Astrocyte of the spinal cord (primary cell): ENCODE results near the gene TIMM9.

Experiments used
- DNase-seq: peaks from one replicate; pipeline ENCODE4 v3.0.0; 2011; ENCODE audit warnings: low read depth, low spot score
- H3K4me3 ChIP-seq: 2 replicates; pipeline ENCODE4 v1.5.1; 2011; ENCODE audit warnings: low read depth, mild to moderate bottlenecking, low read length, moderate library complexity
- in situ Hi-C: cut with HindIII; loops from 2 replicates; pipeline ENCODE4 v1.10.0; 2017; ENCODE audit warnings: low sequenced_read_pairs
- TF ChIP-seq, protein P1 (sequence below): IDR thresholded peaks from 2 replicates; pipeline ENCODE4 v1.5.1; 2012; ENCODE audit warnings: low read depth, mild to moderate bottlenecking, low read length, inconsistent platforms

TIMM9 gene

DNA sequence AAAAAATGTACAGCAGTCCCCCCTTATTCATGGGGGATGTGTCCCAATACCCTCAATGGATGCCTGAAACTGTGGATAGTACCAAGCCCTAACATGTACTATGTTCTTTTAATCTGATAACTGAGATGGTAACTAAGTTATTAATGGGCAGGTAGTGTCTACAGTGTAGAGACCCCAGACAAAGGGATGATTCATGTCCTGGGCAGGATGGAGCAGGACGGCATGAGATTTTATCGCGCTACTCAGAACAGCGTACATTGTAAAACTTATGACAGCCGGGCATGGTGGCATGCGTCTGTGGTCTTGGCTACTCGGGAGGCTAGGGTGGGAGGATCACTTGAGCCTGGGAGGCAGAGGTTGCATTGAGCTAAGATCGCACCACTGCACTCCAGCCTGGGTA lies 37.3 kb upstream of the TIMM9 start:
- TF ChIP-seq, protein P1, sequence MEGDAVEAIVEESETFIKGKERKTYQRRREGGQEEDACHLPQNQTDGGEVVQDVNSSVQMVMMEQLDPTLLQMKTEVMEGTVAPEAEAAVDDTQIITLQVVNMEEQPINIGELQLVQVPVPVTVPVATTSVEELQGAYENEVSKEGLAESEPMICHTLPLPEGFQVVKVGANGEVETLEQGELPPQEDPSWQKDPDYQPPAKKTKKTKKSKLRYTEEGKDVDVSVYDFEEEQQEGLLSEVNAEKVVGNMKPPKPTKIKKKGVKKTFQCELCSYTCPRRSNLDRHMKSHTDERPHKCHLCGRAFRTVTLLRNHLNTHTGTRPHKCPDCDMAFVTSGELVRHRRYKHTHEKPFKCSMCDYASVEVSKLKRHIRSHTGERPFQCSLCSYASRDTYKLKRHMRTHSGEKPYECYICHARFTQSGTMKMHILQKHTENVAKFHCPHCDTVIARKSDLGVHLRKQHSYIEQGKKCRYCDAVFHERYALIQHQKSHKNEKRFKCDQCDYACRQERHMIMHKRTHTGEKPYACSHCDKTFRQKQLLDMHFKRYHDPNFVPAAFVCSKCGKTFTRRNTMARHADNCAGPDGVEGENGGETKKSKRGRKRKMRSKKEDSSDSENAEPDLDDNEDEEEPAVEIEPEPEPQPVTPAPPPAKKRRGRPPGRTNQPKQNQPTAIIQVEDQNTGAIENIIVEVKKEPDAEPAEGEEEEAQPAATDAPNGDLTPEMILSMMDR: no peak
- in situ Hi-C loops: no loop called here
- no peak for DNase-seq
- H3K4me3 ChIP-seq: no peak overlapping the region

DNA sequence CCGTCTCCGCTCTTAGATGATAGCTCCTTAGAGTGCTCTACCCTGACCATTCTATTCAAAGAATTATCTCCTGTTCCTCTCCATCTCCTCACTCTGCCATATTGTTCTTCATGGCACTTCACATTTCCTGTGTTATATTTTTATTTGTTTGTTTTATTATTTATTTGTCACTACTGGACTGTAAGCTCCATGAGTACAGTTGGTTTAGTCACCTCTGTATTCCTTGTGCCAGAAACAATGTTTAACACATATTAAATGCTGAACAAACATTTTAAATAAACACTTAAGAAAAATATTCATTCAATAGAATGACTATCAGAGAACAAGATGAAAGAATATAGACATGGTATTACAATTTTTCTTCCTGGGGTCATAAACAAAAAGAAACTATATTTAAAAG lies 35.8 kb upstream of the TIMM9 start:
- in situ Hi-C loops: no loop called here
- H3K4me3 ChIP-seq: no peak overlapping the region
- TF ChIP-seq, protein P1: no peak
- DNase-seq: no peak

DNA sequence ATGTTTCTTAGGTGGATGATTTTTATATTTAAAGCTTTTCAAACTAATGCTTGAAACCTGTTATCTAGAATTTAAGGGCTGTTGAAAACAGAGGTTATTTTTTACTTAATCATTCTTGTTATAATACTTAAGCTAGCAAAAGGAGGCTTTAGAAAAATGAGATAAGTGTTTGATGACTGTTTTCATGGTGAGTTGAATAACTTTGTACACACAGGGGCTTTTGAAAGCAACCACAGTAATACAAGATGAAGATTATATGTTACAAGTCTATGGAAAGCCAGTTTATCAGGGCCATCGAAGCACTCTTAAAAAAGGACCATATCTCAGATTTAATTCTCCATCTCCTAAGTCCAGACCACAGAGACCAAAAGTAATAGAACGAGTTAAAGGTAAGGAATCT lies 33.4 kb upstream of the TIMM9 start:
- TF ChIP-seq, protein P1: no peak
- in situ Hi-C loops: no loop called here
- no peak overlapping the region for H3K4me3 ChIP-seq
- DNase-seq: no peak

DNA sequence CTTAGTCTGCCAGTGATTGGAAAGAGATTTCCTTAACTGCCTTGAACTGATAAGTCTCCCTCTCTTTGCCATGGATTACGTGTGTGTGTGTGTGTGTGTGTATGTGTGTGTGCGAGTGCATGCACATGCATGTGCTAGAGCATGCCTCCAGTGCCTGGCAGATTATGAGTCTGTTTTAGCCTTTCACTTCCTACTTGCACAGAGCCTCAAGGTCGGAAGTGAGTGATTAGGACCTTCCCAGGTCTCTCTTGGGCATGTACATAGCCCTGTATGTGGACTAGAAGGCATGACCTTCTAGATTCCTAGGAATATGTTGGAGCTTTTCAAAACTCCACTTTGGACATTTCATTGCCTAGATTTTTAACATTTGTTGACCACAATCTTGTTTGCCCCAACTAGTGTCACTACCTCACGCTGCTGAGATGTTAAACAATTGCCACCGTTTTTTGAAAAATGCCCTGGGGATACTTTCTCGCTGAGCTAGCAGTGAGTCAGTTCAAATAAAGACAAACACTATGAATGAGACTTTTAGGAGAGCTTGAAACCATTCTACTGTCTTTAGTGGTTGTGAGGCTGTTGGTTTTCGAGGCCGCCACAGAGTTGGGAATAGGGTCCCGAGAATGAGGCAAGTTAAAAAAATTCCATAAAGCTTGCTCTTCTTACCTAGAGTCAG lies 28.4 kb upstream of the TIMM9 start:
- in situ Hi-C loops: no loop called here
- H3K4me3 ChIP-seq: no peak overlapping the region
- TF ChIP-seq, protein P1: no peak
- DNase-seq: peak; percentile 47

DNA sequence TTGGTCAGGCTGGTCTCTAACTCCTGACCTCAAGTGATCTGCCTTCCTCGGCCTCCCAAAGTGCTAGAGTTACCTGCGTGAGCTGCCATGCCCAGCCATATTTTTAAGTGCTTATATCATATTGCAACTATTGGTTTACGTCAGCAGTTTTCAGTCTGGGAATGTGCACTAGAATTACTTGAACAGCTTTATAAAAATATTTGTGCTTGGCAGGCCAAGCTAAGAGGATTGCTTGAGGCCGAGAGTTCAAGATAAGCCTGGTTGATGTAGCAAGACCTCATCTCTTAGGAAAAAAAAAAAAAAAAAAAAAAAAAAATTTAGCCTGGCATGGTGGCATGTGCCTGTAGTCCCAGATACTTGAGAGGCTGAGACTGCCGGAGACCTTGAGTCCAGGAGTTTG lies 17.3 kb upstream of the TIMM9 start:
- TF ChIP-seq, protein P1: no peak
- in situ Hi-C loops: no loop called here
- H3K4me3 ChIP-seq: no peak overlapping the region
- DNase-seq: no peak

DNA sequence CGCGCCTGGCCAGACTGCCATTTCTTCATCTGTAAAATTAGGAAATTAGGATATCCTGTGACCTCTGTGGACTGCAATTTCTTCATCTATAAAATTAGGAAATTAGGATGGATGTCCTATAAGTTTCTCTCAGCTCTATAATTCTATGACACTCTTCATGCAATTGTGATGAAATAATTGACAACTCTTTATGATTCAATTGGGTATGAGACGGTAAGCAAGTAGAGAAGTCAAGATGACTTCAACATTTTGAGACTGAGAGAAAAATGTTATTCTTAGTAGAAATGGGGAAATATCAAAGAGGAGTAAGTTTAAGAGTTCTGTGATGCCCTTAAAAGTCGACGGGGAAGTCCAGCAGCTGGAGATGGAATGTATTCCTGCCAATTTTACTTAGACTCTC lies 12.1 kb upstream of the TIMM9 start:
- TF ChIP-seq, protein P1: no peak
- in situ Hi-C loops: no loop called here
- no peak overlapping the region for H3K4me3 ChIP-seq
- DNase-seq: no peak
